GM12878 (cell line): Measurements from ENCODE around the gene PCDHGA3. TPM values are rescaled to one million over a fixed set of nuclear protein-coding genes. Genes with fewer than 3 reads are reported as not detected.

Source experiments
- BCLAF1 ChIP-seq: fragments of 450-650 bp; IDR thresholded peaks from 2 replicates; pipeline ENCODE4 v1.6.1; 2017; ENCODE audit warnings: antibody characterized with exemption, mild to moderate bottlenecking, moderate library complexity
- MTA2 ChIP-seq: fragments of 450-650 bp; IDR thresholded peaks from 2 replicates; pipeline ENCODE4 v1.6.1; 2016; ENCODE audit warnings: low read depth, mild to moderate bottlenecking, moderate library complexity
- NFXL1 ChIP-seq: fragments of 450-650 bp; IDR thresholded peaks from 2 replicates; pipeline ENCODE4 v1.6.1; 2017; ENCODE audit warnings: antibody characterized with exemption, mild to moderate bottlenecking, borderline replicate concordance
- NFYB ChIP-seq: IDR thresholded peaks from 2 replicates; pipeline ENCODE4 v1.6.1; 2011; ENCODE audit warnings: low read depth, mild to moderate bottlenecking, low read length, improper control_type of control experiment, moderate library complexity; ENCODE audit not compliant: insufficient read depth
- NRF1 ChIP-seq: conservative IDR thresholded peaks from 2 replicates; pipeline ENCODE4 v1.6.1; 2011; ENCODE audit warnings: mild to moderate bottlenecking, low read depth, low read length, improper control_type of control experiment
- RBBP5 ChIP-seq: fragments of 200-600 bp; sonication (generic); conservative IDR thresholded peaks from 2 replicates; pipeline ENCODE4 v1.6.1; 2016
- SIN3A ChIP-seq: IDR thresholded peaks from 2 replicates; pipeline ENCODE4 v1.6.1; 2012; ENCODE audit warnings: low read depth, low read length, improper control_type of control experiment
- SMARCA5 ChIP-seq: fragments of 450-650 bp; IDR thresholded peaks from 2 replicates; pipeline ENCODE4 v1.6.1; 2017; ENCODE audit warnings: mild to moderate bottlenecking
- YBX1 ChIP-seq: fragments of 450-650 bp; IDR thresholded peaks from 2 replicates; pipeline ENCODE4 v1.6.1; 2016; ENCODE audit warnings: antibody characterized with exemption
- polyA plus RNA-seq, 11 experiments: library from polyadenylated mRNA; depleted of rRNA in 4 of 11; unstranded in 6 of 11; stranded (reverse) in 5 of 11; fragments of >200 nt; fragmentation: Nextera tagmentation in 4 of 11; fragmentation: Illumina TruSeq in 1 of 11; extraction: Ambion mirVana in 4 of 11; extraction: Trizol in 1 of 11; gene quantifications; 1 replicate in 1 of 11; 2 replicates in 10 of 11; pipeline versions ENCODE4 v1.2.1 to v1.2.3, GENCODE V29; 2011 to 2016; ENCODE audit warnings: inconsistent platforms in 2 of 11, missing spikeins in 2 of 11, low read depth in 1 of 11
- total RNA-seq, 4 experiments: library from RNA; depleted of rRNA in 3 of 4; stranded (reverse); fragments of >200 nt in 3 of 4; fragmentation: Illumina TruSeq in 1 of 4; extraction: Trizol in 1 of 4; gene quantifications; 2 replicates each; pipeline versions ENCODE4 v1.2.1 to v1.2.3, GENCODE V29; 2013 to 2021
- TF ChIP-seq, protein P1 (sequence below): fragments of 450-650 bp; IDR thresholded peaks from 2 replicates; pipeline ENCODE4 v1.6.1; 2017; ENCODE audit warnings: borderline replicate concordance
- TF ChIP-seq, protein P2 (sequence below): IDR thresholded peaks from 2 replicates; pipeline ENCODE4 v1.6.1; 2012; ENCODE audit warnings: low read depth, low read length, improper control_type of control experiment

The PCDHGA3 gene
- total and polyA plus RNA-seq, 10 of the 15 experiments (the other 5 are each of a cell fraction or from before 2014, with no cell fraction given): 0.06 to 0.17 (median 0.11) TPM; not detected in 6

DNA sequence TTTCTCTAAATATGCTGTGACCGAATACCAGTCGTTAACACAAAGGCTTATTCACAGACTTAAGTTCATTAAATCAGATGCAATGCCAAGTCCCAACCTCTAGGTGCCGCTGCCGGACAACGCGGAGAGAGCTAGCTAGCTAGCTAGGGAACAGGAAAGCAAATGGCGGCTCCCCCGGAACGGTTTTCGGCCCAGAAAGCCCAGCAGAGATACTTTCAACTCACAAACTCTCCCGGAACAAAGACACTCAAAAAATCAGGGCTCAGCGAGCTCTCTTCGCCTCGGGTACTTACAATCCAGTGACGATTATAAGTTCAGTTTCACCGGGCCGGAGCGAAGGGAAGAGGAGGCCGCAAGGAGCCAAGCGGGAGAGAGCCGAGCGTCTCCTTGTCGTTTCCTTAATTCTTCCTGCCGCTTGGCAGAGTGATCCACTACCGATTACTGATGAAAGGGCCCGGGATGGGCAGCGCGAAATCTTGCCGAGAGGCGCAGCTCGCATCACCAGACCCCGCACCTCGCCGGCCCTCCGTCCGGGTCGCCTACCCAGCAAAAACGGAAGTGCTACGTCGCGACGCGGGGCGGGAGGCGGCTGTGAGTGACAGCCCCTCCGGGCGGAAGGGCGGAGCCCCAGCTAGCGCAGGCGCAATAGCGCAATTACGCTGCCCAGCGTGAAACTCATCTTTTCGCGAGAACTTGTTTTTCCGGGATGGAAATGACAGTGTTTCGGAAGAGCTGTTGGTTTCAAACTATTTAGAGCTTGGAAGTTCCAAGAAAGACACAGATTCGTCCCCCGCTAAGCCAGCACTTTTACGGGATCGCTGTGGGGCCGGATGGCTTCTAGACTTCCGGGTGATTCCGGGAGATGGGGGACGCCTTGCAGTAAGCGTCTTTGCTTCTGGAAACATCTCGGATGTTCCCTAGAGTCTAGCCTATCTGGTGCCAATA lies 23.1 kb upstream of the PCDHGA3 start, which contains the start of gene TAF7 (continued):
- no peak for TF ChIP-seq BCLAF1
- TF ChIP-seq, protein P1, sequence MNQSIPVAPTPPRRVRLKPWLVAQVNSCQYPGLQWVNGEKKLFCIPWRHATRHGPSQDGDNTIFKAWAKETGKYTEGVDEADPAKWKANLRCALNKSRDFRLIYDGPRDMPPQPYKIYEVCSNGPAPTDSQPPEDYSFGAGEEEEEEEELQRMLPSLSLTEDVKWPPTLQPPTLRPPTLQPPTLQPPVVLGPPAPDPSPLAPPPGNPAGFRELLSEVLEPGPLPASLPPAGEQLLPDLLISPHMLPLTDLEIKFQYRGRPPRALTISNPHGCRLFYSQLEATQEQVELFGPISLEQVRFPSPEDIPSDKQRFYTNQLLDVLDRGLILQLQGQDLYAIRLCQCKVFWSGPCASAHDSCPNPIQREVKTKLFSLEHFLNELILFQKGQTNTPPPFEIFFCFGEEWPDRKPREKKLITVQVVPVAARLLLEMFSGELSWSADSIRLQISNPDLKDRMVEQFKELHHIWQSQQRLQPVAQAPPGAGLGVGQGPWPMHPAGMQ: no peak
- TF ChIP-seq RBBP5: no peak
- 0 out of 2 replicates have a peak, but pooled peaks have one; percentile 3 for TF ChIP-seq NFYB
- TF ChIP-seq SIN3A: no peak; the same call in 1 of the 2 replicates
- TF ChIP-seq NFXL1: no peak
- peak; percentile 79 for TF ChIP-seq NRF1
- no peak for TF ChIP-seq YBX1
- peak; percentile 93; the same call in 1 of the 2 replicates for TF ChIP-seq SMARCA5
- TF ChIP-seq, protein P2, sequence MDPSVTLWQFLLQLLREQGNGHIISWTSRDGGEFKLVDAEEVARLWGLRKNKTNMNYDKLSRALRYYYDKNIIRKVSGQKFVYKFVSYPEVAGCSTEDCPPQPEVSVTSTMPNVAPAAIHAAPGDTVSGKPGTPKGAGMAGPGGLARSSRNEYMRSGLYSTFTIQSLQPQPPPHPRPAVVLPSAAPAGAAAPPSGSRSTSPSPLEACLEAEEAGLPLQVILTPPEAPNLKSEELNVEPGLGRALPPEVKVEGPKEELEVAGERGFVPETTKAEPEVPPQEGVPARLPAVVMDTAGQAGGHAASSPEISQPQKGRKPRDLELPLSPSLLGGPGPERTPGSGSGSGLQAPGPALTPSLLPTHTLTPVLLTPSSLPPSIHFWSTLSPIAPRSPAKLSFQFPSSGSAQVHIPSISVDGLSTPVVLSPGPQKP: peak; percentile 92
- TF ChIP-seq MTA2: no peak
